ENCODE results near the gene PPM1G. TPM values are rescaled to one million over a fixed set of nuclear protein-coding genes. Genes with fewer than 3 reads are reported as not detected.
A peak's percentile ranks its signal among the peaks of the same experiment; 100 is the strongest.
"Not testable (repeated sequence)": the region's sequence is repeated elsewhere in the genome, so short reads cannot be mapped to it uniquely, and the experiment has no call there.

PPM1G gene
- total and polyA plus RNA-seq, 7 donors: 44.0 to 167 (median 83.4) TPM

- Histone ChIP-seq H3K36me3 (ENCODE audit: insufficient read depth in 1 of 2, low read depth in 1 of 2) (peaks cover 6 to 15% of the 10 kb centered on the region in 2 donors), H3K4me3 (peak overlapping the region; percentile 87), H3K4me1 (peaks cover 41% of the 10 kb centered on the region), H3K9me3 (no peaks in the 10 kb centered on the region), H3K27ac (peak overlapping the region; percentile 98), H3K27me3 (ENCODE audit: insufficient read depth in 3 of 3, low read length in 2 of 3) (no peaks in the 10 kb centered on the region)
- 0% methylated on average over 24 to 51 of the region's 51 CpGs for whole genome bisulfite sequencing, 3 donors
- ATAC-seq: peak; percentile 87 to 92 (median 90)
- no peak for TF ChIP-seq CTCF (IDR thresholded peaks at IDR 0.05)
- intact Hi-C loops (cut with DNase I): loop anchor here (2.0 kb wide), 2 partner anchors 20 to 72 kb away; partner anchors contain the start of genes PPM1G (in 2 of the 2) and GTF3C2 (in 1 of the 2)
- DNase-seq: peak; percentile 90 to 93
These were observed 19.7 kb upstream of the PPM1G start for GRCh38 chr2:27428978-27429541.

GRCh38 chr2:27428213-27428977, 19.0 kb upstream of the PPM1G start, which contains the start of gene NRBP1:
Gene NRBP1, plus strand, starts transcription at chr2:27428631. Its CDS starts 4,643 bp downstream, at chr2:27433274.
- intact Hi-C loops (cut with DNase I): loop anchor here (2.0 kb wide), 2 partner anchors 20 to 72 kb away; partner anchors contain the start of genes PPM1G (in 2 of the 2) and GTF3C2 (in 1 of the 2)
- peak; percentile 94 to 97 (median 95) for ATAC-seq
- no peak for TF ChIP-seq CTCF (IDR thresholded peaks at IDR 0.05)

GRCh38 chr2:27427863-27428212, 18.4 kb upstream of the PPM1G start:
- H3K4me1 ChIP-seq: peaks cover 40% of the 10 kb centered on the region
- no peak for ATAC-seq

More at GRCh38 chr2:27428213-27428977, 19.0 kb upstream of the PPM1G start, which contains the start of gene NRBP1:
- 0 to 1% (median 0%) methylated on average over 42 to 75 of the region's 75 CpGs for WGBS, 3 donors
- Histone ChIP-seq H3K36me3 (ENCODE audit: insufficient read depth in 1 of 2, low read depth in 1 of 2) (peaks cover 2 to 8% of the 10 kb centered on the region in 2 donors), H3K4me1 (peaks cover 41% of the 10 kb centered on the region), H3K27me3 (ENCODE audit: insufficient read depth in 3 of 3, low read length in 2 of 3) (no peaks in the 10 kb centered on the region), H3K9me3 (no peaks in the 10 kb centered on the region), H3K27ac (peak within 1 kb of the TSS; percentile 98), H3K4me3 (peak within 1 kb of the TSS; percentile 87)
- peak; percentile 92 to 97 for DNase-seq

GRCh38 chr2:27425039-27425438, 15.6 kb upstream of the PPM1G start:
- 90 to 93% (median 93%) methylated on average over 10 of the region's 10 CpGs for WGBS, 3 donors
- DNase-seq; intact Hi-C loops (cut with DNase I): not testable (repeated sequence)

More at GRCh38 chr2:27427863-27428212, 18.4 kb upstream of the PPM1G start:
- H3K4me3 ChIP-seq: peak overlapping the region; percentile 87
- peaks cover 0 to 3% of the 10 kb centered on the region in 2 donors for H3K36me3 ChIP-seq (ENCODE audit: insufficient read depth in 1 of 2, low read depth in 1 of 2)
- WGBS, 3 donors: 11 to 13% (median 12%) methylated on average over 7 of the region's 7 CpGs
- no peaks in the 10 kb centered on the region for H3K27me3 ChIP-seq (ENCODE audit: insufficient read depth in 3 of 3, low read length in 2 of 3)
- peak overlapping the region; percentile 98 for H3K27ac ChIP-seq
- TF ChIP-seq CTCF (IDR thresholded peaks at IDR 0.05): no peak
- intact Hi-C loops (cut with DNase I): loop anchor here (2.0 kb wide), 2 partner anchors 19 to 71 kb away; partner anchors contain the start of genes PPM1G (in 2 of the 2) and GTF3C2 (in 1 of the 2)
- DNase-seq: no peak
- H3K9me3 ChIP-seq: no peaks in the 10 kb centered on the region

GRCh38 chr2:27422958-27423357, 13.6 kb upstream of the PPM1G start:
- no peak for DNase-seq
- TF ChIP-seq CTCF (IDR thresholded peaks at IDR 0.05): no peak
- intact Hi-C loops (cut with DNase I): no loop called here
- peaks cover 6% of the 10 kb centered on the region for H3K4me1 ChIP-seq
- H3K9me3 ChIP-seq: no peaks in the 10 kb centered on the region
- H3K36me3 ChIP-seq (ENCODE audit: insufficient read depth in 1 of 2, low read depth in 1 of 2): no peaks in the 10 kb centered on the region
- no peak for ATAC-seq
- WGBS, 3 donors: 96 to 99% (median 98%) methylated on average over 3 of the region's 3 CpGs
- H3K4me3 ChIP-seq: no peak overlapping the region
- H3K27ac ChIP-seq: no peak overlapping the region
- H3K27me3 ChIP-seq (ENCODE audit: insufficient read depth in 3 of 3, low read length in 2 of 3): no peaks in the 10 kb centered on the region

More at GRCh38 chr2:27425039-27425438, 15.6 kb upstream of the PPM1G start:
- not testable (repeated sequence) for H3K9me3 ChIP-seq; H3K36me3 ChIP-seq (ENCODE audit: insufficient read depth in 1 of 2, low read depth in 1 of 2); ATAC-seq; H3K4me3 ChIP-seq; H3K27me3 ChIP-seq (ENCODE audit: insufficient read depth in 3 of 3, low read length in 2 of 3); H3K27ac ChIP-seq
- peaks cover 12% of the 10 kb centered on the region for H3K4me1 ChIP-seq
